Tibial nerve (tissue), 4 donors: ENCODE data around the gene SEC23IP. TPM values are rescaled to one million over a fixed set of nuclear protein-coding genes. Genes with fewer than 3 reads are reported as not detected.
"Not testable (repeated sequence)": the region's sequence is repeated elsewhere in the genome, so short reads cannot be mapped to it uniquely, and the experiment has no call there.

Experiments used
- DNase-seq, 2 donors: peaks; one replicate each; pipeline ENCODE4 v3.0.0-alpha.2; 2019; ENCODE audit warnings: low spot score in 2 of 2
- H3K27ac ChIP-seq, 4 donors: fragments of 200-600 bp; sonication (generic) in 3 of 4; one replicate each; pipeline ENCODE4 v1.5.1; 2017 to 2019; ENCODE audit warnings: mild to moderate bottlenecking in 1 of 4
- H3K27me3 ChIP-seq, 2 donors: fragments of 200-600 bp; sonication (generic) in 1 of 2; one replicate each; pipeline versions ENCODE4 v1.5.1 to v1.6.0; 2017 to 2019
- H3K36me3 ChIP-seq, 3 donors: fragments of 200-600 bp; sonication (generic); one replicate each; pipeline ENCODE4 v1.5.1; 2018 to 2019
- H3K4me1 ChIP-seq, 4 donors: fragments of 200-600 bp; sonication (generic) in 3 of 4; one replicate each; pipeline ENCODE4 v1.5.1; 2017 to 2019
- H3K4me3 ChIP-seq, 4 donors: fragments of 200-600 bp; sonication (generic) in 3 of 4; one replicate each; pipeline ENCODE4 v1.5.1; 2017 to 2019; ENCODE audit warnings: mild to moderate bottlenecking in 1 of 4, moderate library complexity in 1 of 4
- H3K9me3 ChIP-seq, 4 donors: fragments of 200-600 bp; sonication (generic) in 3 of 4; one replicate each; pipeline ENCODE4 v1.5.1; 2017 to 2019
- EP300 ChIP-seq, 2 donors: sonication (generic); formaldehyde crosslinking; IDR thresholded peaks; one replicate each; pipeline ENCODE4 v1.6.1; 2017; ENCODE audit warnings: antibody characterized with exemption in 2 of 2, mild to moderate bottlenecking in 1 of 2
- POLR2A ChIP-seq, 2 donors: fragments of 450-650 bp; IDR thresholded peaks; one replicate each; pipeline ENCODE4 v1.6.1; 2017; ENCODE audit warnings: antibody characterized with exemption in 2 of 2, mild to moderate bottlenecking in 2 of 2, moderate library complexity in 2 of 2
- WGBS, 2 donors: methylation state at CpG; one replicate each; pipeline ENCODE4 v1.1.5; 2018; 5-methylcytosine and 5-hydroxymethylcytosine counted together
- total RNA-seq, 4 donors: library from RNA; depleted of rRNA; stranded (reverse); fragments of >200 nt; gene quantifications; one replicate each; pipeline ENCODE4 v1.1.0, GENCODE V29; 2016
- TF ChIP-seq, protein P1 (sequence below), 5 experiments: fragments of 200-600 bp in 3 of 5; fragments of 450-650 bp in 2 of 5; sonication (generic) in 3 of 5; IDR thresholded peaks; one replicate each; pipeline ENCODE4 v1.5.1; 2016 to 2019; ENCODE audit warnings: antibody characterized with exemption in 5 of 5, mild to moderate bottlenecking in 3 of 5, moderate library complexity in 2 of 5

Gene SEC23IP
- total RNA-seq, 4 donors from 2014 or later = 10.3 to 37.5 (median 18.8) TPM

DNA sequence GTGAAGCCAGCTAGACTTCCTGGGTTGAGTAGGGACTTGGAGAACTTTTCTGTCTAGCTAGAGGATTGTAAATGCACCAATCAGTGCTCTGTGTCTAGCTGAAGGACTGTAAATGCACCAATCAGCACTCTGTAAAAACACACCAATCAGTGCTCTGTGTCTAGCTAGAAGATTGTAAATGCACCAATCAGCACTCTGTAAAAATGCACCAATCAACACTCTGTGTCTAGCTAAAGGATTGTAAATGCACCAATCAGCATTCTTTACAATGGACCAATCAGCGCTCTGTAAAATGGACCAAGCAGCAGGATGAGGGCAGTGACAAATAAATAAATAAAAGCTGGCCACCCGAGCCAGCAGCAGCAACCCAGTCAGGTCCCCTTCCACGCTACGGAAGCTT lies 2.2 kb upstream of the SEC23IP start:
- not testable (repeated sequence) for H3K27ac ChIP-seq, H3K4me3 ChIP-seq, H3K36me3 ChIP-seq, H3K9me3 ChIP-seq, H3K27me3 ChIP-seq, DNase-seq
- peaks cover 0 to 32% (median 19%) of the 10 kb centered on the region in 4 donors for H3K4me1 ChIP-seq
- 86 to 92% methylated on average over 4 of the region's 4 CpGs for WGBS, 2 donors

DNA sequence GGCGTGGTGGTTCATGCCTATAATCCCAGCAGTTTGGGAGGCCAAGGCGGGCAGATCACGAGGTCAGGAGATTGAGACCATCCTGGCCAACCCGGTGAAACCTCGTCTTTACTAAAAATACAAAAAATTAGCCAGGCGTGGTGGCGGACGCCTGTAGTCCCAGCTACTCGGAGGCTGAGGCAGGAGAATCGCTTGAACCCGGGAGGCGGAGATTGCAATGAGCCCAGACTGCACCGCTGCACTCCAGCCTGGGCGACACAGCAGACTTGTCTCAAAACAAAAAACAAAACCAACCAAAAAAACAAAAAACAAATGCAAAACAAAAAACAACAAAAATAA lies 712 bp upstream of the SEC23IP start:
- WGBS, 2 donors = 54 to 56% methylated on average over 14 of the region's 14 CpGs
- not testable (repeated sequence) for H3K36me3 ChIP-seq, DNase-seq, H3K27me3 ChIP-seq, H3K9me3 ChIP-seq
- peak overlapping the region; percentile 69 to 91 (median 84) for H3K4me3 ChIP-seq
- H3K4me1 ChIP-seq = peaks cover 0 to 47% (median 33%) of the 10 kb centered on the region in 4 donors
- H3K27ac ChIP-seq = peak overlapping the region; percentile 71 to 95 (median 85)

GRCh38 chr10:119893074-119893473 lies 544 bp downstream of the SEC23IP start:
- TF ChIP-seq POLR2A (IDR thresholded peaks at IDR 0.05) (no peak), EP300 (IDR thresholded peaks at IDR 0.05) (no peak)
- TF ChIP-seq, protein P1, sequence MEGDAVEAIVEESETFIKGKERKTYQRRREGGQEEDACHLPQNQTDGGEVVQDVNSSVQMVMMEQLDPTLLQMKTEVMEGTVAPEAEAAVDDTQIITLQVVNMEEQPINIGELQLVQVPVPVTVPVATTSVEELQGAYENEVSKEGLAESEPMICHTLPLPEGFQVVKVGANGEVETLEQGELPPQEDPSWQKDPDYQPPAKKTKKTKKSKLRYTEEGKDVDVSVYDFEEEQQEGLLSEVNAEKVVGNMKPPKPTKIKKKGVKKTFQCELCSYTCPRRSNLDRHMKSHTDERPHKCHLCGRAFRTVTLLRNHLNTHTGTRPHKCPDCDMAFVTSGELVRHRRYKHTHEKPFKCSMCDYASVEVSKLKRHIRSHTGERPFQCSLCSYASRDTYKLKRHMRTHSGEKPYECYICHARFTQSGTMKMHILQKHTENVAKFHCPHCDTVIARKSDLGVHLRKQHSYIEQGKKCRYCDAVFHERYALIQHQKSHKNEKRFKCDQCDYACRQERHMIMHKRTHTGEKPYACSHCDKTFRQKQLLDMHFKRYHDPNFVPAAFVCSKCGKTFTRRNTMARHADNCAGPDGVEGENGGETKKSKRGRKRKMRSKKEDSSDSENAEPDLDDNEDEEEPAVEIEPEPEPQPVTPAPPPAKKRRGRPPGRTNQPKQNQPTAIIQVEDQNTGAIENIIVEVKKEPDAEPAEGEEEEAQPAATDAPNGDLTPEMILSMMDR (IDR thresholded peaks at IDR 0.05) = no peak
- H3K27me3 ChIP-seq = no peaks in the 10 kb centered on the region
- H3K4me1 ChIP-seq = peaks cover 0 to 57% (median 38%) of the 10 kb centered on the region in 4 donors
- peak overlapping the region; percentile 69 to 91 (median 84) for H3K4me3 ChIP-seq
- H3K36me3 ChIP-seq = peaks cover 0 to under 1% (median 0%) of the 10 kb centered on the region in 3 donors
- no peak for DNase-seq
- H3K9me3 ChIP-seq = no peaks in the 10 kb centered on the region
- H3K27ac ChIP-seq = peak overlapping the region; percentile 71 to 95 (median 85)
- 5 to 9% methylated on average over 9 of the region's 9 CpGs for WGBS, 2 donors

DNA sequence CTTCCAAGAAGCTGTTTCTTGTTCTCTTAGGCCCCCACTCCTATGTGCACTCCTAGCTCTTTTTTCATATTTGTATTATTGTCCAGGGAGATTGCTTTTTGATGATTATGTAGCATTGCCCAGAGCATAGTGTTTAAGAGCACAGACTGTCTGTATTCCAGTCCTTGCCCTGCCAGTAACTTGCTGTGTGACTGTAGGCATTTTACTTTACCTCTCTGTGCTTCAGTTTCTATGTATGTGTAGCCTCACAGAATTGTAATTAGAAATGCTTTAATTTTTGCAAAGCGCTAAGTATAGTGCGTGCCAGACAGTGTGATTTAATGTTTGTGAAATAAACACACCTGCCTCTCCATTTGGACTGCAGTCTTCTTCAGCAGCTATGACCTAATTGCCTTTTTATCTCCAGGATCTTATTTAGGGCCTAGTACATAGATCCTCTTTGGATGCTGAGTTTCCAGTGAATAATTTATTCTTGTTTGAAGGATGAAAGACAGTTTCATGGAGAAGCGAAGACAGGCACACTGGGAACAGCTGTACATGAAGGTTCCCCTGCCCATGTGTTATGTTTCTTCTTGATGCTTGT lies 1.4 kb downstream of the SEC23IP start:
- Histone ChIP-seq H3K36me3 (peaks cover 0 to 9% (median 0%) of the 10 kb centered on the region in 3 donors), H3K9me3 (no peaks in the 10 kb centered on the region), H3K4me1 (peaks cover 0 to 65% (median 38%) of the 10 kb centered on the region in 4 donors), H3K27me3 (no peaks in the 10 kb centered on the region), H3K27ac (peak overlapping the region in 1 of 4 donors; percentile 95), H3K4me3 (peak overlapping the region in 2 of 4 donors; percentile 69 to 91)
- WGBS, 2 donors = 95 to 96% methylated on average over 3 of the region's 3 CpGs
- TF ChIP-seq POLR2A (IDR thresholded peaks at IDR 0.05) (no peak), EP300 (IDR thresholded peaks at IDR 0.05) (no peak)
- TF ChIP-seq, protein P1 (IDR thresholded peaks at IDR 0.05) = no peak
- no peak for DNase-seq

GRCh38 chr10:119896061-119896655 lies 3.6 kb downstream of the SEC23IP start:
- Histone ChIP-seq H3K27ac (peak overlapping the region in 2 of 4 donors; percentile 15 to 64), H3K36me3 (peaks cover 0 to 24% (median 0%) of the 10 kb centered on the region in 3 donors), H3K4me1 (peaks cover 0 to 81% (median 38%) of the 10 kb centered on the region in 4 donors), H3K27me3 (no peaks in the 10 kb centered on the region), H3K4me3 (no peak overlapping the region), H3K9me3 (no peaks in the 10 kb centered on the region)
- 37 to 41% methylated on average over 4 of the region's 4 CpGs for WGBS, 2 donors
- TF ChIP-seq EP300 (IDR thresholded peaks at IDR 0.05) = no peak
- TF ChIP-seq POLR2A (IDR thresholded peaks at IDR 0.05) = no peak
- TF ChIP-seq, protein P1 (IDR thresholded peaks at IDR 0.05) = no peak
- peak in 1 of 2 donors; percentile 17 for DNase-seq

DNA sequence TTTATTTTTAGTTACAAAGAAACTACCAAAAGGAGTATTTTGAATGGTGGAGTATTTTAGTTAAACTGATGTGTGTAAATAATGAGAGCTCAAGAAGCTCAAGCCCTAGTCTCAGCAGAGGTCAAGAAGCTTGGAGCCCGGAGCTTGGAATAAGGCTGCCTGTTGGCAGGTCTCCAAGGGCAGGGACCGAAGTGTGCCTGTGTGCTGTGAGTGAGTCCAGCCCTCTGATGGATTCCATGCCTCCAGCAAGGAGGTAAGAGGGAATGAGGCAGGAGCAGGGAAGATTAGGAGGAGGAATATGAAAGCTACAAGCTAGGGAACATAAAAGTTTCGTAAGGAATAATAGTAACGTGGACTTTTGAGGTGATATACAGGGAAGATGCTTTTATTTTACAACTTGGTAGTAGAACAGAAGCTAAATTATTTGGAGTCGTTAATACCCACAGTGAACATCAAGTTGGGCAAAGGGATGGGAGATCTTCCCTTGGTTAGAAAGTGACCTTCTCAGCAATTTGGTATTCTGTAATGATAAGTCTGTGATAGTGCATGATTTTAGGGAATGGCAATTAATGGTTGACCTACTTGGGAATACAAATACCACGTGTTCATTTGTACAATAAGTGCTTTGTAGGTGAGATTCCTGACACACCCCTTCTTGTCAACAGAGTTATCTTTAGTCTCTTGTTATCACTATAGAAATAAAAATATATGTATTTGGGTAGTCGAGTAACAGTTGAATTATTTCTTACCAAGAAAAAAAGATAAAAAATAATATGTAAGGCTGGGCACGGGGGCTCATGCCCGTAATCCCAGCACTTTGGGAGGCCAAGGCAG lies 4.6 kb downstream of the SEC23IP start:
- TF ChIP-seq POLR2A (IDR thresholded peaks at IDR 0.05) (no peak), EP300 (IDR thresholded peaks at IDR 0.05) (no peak)
- TF ChIP-seq, protein P1 (IDR thresholded peaks at IDR 0.05) = no peak
- Histone ChIP-seq H3K36me3 (peaks cover 0 to 31% (median 0%) of the 10 kb centered on the region in 3 donors), H3K4me3 (no peak overlapping the region), H3K9me3 (no peaks in the 10 kb centered on the region), H3K27ac (peak overlapping the region in 2 of 4 donors; percentile 15 to 64), H3K27me3 (no peaks in the 10 kb centered on the region), H3K4me1 (peaks cover 0 to 73% (median 36%) of the 10 kb centered on the region in 4 donors)
- peak; percentile 23 to 26 for DNase-seq
- 50 to 53% methylated on average over 9 of the region's 9 CpGs for WGBS, 2 donors
